Stimulated activated naive CD8-positive, alpha-beta T cell treated with anti-CD3 and anti-CD28 coated beads, Interleukin-15, Interleukin-2, amounts not matched to agents 100 U/mL and 50 U/mL, for 24 hours (primary cell): ENCODE results near the gene TMPRSS6.
"Not testable (repeated sequence)": the region's sequence is repeated elsewhere in the genome, so short reads cannot be mapped to it uniquely, and the experiment has no call there.

Experiments used
- ATAC-seq: fragments of 150-1000 bp; cut with Tn5 transposase; one replicate; pipeline ENCODE4 v1.10.0; 2021
- DNase-seq: peaks from one replicate; pipeline ENCODE4 v3.0.0; 2021

Gene TMPRSS6

DNA sequence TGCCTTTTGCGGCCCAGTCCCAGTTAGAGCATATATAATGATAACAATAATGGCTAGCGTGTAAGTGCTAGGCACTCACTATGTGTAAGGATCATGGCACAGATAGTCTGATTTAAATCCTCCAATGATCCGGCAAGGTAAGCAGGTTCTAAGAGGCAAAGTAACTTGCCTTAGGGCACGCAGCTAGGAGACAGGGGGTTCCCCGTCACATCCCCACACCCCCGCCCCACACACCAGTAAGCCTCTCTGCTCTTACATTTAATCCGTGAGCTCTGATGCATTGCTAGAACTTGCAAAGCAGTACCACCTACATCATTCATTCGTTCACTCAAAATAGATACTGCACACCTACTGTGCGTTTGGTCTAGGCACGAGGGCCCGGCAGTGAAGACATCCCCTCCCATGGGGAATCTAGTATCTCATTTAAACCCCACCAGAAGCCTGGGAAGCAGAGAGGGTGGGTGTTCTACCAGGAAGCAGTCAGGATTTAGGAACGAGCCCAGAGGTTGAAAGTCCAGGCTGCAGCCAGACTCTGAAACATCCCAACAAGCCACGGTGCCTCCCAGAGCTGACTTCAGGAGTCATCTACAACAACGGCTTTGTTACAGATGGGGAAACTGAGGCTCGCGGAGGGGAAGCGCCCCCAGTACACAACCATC lies 20.6 kb downstream of the TMPRSS6 start:
- ATAC-seq: no peak
- DNase-seq: no peak

DNA sequence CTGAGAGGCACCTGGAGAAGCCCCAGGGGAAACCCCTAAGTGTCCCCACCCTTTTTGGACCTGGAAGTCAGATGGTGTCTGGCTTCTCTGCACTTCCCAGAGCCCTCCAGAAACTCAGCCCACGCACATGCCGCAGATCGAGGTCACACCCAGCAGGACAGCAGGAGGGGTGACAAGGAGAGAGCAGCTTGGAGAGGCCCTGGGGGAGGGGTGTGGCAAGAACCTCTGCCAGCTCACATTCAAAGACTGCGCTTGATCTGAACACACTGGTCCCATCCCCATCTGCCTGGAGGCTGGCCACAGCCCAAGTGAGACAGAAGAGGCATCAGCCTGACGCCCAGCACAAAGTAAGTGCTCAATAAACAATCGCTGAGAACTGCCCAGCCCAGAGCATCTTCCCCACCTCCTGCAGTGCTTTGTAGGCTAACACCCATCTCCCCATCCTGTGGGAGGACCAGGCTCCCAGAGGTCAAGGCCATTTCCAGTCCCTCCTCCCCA lies 21.4 kb downstream of the TMPRSS6 start:
- ATAC-seq: peak; percentile 33
- peak; percentile 29 for DNase-seq

DNA sequence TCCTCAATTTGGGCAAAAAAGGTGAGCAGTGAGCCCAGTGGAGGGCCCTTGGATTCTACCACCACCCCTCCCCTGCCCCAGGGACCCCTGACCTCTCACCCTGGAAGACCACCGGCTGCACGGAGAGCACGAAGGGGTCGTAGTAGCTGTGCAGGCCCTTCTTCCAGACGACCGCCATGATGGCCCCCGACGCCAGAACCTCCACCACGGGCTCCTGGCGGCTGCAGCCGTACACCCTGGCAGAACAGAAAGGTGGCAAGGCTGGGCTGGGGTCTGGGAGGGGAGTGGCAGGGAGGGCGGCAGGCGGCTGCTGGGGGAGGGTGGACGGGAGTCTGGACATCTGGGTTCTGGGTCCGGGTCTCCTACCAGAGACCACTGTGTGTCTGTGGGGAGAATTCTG lies 23.3 kb downstream of the TMPRSS6 start:
- DNase-seq: no peak
- ATAC-seq: no peak

DNA sequence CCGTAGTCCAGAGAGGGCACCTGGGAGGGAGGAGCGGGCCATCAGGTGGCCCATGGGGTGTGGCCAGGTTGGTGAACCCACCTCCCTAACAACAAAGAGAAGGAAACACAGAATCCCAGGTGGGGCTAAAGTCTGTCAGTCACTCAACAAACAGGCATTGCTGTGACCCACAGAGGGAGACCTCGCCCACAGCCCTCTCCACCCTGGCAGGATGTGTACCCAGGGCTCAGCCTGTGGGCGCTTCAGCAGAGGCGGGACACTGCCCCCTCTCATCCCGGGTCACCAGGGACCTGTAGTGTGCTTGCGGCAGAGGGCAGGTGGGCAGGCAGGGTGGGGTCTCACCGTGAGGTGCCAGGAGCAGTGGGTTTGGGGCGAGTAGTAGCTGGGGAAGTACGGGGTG lies 25.1 kb downstream of the TMPRSS6 start:
- DNase-seq (no peak), ATAC-seq (no peak)

DNA sequence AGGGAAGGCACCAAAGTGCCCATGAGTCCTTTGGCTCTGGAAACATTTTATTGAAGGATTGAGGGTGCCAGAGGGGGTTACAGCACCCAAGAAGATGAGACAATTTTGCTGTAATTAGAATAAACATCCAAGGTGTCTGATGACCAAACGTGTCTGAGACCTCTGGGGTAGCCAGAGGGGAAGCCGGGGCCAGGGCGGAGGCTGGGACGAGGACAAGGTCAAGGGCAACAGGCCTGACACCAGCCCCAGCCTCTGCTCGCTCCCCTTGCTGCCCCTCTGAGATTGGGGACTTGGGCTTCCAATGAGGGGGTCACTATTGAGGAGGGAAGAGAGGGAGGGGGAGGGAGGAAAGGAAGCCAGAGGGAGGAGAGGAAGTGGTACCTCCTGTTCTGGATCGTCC lies 25.6 kb downstream of the TMPRSS6 start:
- ATAC-seq (no peak), DNase-seq (no peak)

DNA sequence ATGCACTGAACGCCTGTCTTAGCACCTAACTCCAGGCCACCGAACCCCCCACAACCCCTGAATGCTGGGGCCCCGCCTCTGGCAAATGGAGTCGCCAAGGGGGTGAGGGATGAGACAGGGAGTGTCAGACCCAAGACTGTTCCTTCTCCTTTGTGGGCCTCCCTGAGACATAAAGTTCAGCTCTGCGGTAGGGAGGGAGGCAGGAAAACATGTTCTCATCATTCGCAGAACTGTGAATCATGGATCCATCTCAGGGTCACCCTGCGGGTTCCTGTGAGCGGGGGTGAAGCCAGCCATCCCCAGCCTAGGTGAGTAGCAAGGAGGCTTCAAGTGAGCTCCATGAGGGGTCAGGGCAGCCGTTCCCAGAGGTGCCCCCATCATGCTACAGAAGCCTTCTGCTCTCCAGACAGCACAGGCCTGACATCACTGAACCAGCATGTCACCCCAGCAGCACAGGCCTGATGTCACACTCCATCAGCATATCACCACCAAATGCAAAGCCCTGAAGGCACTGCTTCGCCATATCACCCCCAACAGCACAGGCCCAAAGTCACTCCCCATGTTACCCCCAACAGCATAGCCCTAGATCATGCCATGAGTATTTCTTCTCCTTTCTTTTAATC lies 27.2 kb downstream of the TMPRSS6 start:
- peak; percentile 51 for ATAC-seq
- DNase-seq: peak; percentile 50

DNA sequence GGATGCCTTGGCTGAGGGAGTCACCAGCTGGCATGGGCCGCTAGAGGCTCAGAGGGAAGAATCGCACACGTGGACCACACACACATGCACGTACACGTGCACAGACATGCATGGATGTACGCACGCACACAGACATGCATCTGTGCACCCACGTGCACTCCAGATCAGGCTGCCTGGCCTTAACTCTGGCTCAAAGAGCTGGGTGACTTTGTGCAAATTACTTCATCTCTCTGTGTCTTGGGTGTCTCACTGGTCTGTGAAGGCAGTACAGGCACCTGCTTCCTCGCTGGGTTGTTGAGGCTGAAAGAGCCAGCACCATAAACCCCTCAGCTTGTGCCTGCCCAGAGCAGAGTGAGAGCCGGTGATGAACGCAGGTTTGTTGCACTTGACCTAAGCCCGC lies 28.7 kb downstream of the TMPRSS6 start:
- ATAC-seq (no peak), DNase-seq (no peak)

DNA sequence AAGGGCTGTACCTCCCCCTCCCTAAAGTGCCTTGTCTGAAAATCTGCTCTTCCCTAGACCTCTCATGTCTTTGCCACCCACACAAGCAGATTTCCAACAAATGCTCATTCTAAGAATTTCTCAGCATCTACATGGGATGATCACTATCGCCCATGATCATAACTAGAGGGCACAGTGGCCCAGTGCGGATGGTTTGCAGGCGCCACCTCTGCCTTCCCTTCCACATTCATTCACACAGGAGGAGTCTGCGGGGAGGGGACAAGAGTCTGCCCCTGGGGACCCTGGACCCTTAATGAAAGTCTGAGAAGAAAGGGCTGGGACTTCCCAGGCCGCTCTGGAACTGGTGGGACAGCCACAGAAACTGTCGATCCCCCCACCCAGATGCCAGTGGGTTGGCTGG lies 29.1 kb downstream of the TMPRSS6 start:
- no peak for DNase-seq
- peak; percentile 9 for ATAC-seq

DNA sequence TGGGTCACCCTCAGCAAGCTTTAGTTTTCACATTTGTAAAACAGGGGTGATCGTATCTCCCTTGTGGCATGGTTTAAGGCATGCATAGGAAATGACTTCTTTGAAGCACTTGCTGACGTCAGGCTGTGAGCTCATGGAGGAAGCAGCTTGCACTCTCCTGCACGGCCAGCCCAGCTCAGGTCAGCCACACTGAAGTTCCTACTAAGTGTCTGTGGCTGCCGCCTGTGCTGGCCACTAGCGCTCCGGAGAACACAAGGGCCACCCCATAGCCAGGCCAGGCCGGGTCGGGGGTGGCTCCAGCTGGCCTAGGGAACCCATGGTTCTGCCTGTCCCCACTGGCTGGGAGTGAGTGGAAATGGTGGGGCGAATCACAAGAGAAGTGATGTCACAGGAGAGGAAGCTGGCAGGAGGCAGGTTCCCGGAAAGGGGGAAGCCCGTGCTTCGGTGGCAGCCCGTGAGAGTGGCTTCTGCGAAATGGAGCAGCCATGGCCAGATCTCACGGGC lies 29.8 kb downstream of the TMPRSS6 start:
- peak; percentile 58 for ATAC-seq
- peak; percentile 80 for DNase-seq

DNA sequence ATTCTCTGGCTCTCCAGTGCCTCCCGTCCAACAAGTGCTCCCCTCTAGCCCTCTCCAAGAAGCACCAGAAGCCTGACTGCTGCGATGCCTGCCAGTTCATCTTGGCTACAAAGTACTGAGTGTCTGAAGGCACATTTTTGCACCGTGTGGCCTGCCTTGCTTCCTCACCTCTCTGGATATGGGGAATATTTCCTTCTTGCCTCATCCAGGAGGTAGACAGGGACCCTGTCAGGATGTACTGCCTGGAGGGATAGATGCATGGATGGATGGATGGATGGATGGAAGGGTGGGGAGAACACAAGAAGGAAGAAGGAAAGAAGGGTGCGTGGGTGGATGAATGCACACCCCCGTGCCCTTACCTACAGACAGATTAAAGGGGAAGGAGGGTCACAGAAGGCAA lies 30.4 kb downstream of the TMPRSS6 start:
- DNase-seq: no peak
- ATAC-seq: no peak

DNA sequence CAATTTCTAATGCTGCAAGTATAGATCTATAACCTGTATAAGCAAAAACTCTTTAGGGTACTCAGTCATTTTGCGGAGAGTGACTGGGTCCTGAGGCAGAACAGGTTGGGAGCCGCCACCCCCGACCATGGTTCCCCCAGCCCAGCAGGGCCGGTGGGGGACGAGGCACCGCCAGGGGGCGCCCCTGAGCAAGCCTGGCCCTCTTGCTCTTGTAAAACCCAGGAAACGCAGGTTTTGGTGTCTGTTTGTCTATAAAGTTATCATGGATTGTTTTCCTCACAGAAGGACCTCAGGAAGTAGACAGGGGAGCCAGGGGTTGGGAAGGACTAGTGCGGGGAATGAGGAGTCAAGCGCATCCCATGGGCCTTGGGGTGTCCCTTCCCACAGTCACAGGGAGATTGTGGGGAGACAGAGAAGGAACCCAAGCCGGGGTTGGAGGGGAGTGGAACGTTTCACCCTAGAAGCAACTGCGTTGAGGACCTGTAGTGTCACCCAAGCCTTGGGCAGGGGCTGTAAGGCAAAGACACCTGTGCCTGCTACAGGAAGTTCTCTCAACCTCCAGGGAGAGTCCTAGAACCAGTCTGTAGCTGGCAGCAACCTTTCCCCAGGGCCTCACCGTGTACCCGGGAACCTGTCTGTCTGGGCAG lies 31.6 kb downstream of the TMPRSS6 start:
- ATAC-seq: peak; percentile 36

DNA sequence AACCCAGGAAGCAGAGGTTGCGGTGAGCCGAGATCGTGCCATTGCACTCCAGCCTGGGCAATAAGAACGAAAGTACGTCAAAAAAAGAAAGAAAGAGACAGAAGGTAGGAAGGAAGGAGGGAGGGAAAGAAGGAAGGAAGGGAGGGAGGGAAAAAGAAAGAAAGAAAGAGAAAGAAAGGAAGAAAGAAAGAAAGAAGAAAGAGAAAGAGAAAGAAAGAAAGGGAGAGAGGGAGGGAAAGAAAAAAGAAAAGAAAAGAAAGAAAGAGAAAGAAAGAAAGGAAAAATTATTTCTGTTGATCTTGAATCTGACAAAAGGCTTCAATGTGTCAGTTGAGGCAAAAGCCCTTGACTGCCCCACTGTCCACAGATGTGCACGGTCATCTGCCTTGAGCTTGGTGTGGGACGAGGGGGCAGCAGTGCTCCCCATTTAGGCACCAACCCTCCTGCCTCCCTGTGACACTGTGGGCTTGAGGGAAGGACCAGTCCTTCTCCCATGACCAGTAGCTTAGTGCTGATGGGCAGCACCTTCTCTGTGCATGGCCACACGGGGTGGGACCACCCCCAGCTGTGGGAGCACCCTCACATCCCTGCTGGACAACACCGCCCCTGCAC lies 33.6 kb downstream of the TMPRSS6 start:
- ATAC-seq (no peak), DNase-seq (no peak)

More for the DNA sequence above, 31.6 kb downstream of the TMPRSS6 start:
- peak; percentile 94 for DNase-seq

DNA sequence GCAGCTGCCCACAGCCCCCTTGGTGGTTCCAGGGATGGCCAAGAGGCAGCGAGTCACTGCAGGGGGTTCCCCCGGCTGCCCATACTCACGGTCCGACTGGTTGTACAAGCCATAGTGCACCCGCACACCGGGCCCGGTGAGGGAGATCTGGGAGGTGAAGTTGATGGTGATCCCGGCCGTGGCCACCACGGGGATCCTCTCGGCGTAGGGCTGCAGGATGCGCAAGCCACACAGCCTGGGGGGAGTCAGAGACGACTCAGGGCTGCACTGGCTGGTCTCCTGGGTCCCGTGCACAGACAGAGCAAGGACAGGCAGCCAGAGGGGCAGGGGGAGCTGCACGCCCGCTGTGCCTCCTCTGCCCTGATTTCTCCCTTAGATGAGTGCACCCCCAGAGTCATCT lies 34.5 kb downstream of the TMPRSS6 start:
- ATAC-seq (no peak), DNase-seq (no peak)

DNA sequence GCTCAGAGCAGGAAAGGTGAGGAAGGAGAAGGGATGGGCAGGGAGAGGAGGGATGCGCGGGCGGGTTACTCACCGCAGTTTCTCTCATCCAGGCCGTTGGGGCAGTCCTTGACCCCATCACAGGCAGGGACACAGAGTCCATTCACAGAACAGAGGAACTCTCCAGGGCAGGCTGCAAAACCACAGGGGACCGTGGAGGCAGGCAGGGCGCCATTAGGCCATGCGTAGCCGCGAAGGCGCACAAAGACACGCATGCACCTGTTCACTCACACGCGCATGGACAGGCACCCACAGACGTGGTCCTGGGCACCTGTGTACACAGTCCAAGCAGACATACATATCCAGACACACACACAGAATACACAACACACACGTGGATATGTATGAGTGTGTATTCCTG lies 35.0 kb downstream of the TMPRSS6 start:
- ATAC-seq: no peak

DNA sequence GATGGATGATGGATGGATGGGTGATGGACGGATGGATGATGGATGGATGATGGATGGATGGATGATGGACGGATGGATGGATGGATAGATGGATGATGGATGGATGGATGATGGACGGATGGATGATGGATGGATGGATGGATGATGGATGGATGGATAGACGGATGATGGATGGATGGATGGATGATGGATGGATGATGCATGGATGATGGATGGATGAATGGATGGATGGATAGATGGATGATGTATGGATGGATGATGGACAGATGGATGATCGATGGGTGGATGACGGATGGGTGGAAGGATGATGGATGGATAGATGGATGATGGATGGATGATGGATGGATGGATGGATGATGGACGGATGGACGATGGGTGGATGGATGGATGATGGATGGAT lies 36.8 kb downstream of the TMPRSS6 start:
- ATAC-seq: no peak
- DNase-seq: no peak

More for the DNA sequence above, 35.0 kb downstream of the TMPRSS6 start:
- no peak for DNase-seq

DNA sequence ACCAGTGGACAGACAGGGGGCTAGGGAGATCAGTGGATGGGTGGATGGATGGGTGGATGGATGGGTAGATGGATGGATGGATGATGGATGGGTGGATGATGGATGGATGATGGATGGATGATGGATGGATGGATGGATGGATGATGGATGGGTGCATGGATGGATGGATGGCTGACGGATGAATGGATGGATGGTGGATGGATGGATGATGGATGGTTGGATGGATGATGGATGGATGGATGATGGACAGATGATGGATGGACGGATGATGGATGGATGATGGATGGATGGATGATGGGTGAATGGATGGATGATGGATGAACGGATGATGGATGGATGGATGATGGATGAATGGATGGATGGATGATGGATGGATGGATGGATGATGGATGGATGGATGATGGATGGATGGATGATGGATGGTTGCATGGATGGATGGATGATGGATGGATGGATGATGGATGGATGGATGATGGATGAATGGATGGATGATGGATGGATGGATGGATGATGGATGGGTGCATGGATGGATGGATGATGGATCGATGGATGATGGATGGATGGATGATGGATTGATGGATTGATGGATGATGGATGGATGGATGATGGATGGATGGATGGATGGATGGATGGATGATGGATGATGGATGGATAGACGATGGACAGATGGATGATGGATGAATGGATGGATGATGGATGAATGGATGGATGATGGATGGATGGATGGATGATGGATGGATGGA lies 37.5 kb downstream of the TMPRSS6 start:
- not testable (repeated sequence) for DNase-seq, ATAC-seq

DNA sequence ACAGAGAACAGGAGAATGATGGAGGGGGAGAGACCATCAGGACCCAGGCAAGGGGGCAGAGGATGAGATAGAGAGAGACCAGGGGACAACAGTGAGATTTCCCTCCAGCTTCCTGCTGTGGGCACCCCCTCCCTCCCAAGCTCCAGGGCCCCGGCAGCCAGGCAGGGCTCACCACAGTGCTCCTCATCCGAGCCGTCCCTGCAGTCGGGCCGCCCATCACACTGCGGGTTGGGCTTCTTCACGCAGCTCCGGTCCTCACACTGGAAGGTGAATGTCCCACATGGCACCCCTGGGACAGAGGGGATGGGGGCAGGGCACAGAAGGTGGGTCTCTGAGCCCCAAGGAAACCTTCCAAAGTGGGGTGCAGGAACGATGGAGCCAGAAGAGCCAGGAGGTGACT lies 38.8 kb downstream of the TMPRSS6 start:
- ATAC-seq: no peak

DNA sequence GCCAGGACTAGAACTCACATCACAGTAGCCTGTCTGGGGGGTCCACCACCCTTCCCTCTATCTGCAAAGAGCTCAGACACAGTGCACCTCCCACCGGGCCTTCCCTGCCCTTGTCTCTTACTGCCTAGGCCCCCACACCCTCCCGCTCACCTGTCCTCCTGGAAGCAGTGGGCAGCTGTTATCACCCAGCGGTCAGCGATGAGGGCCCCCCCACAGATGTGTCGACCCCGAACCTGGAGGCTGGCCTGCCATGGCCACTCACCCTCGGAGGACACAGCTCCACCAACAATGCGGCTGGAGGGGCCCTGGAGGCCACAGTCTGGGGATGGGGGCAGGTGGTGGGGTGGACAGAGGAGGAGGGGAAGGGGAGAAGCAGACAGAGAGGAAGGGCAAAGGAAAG lies 39.2 kb downstream of the TMPRSS6 start:
- ATAC-seq (no peak), DNase-seq (no peak)

More for the DNA sequence above, 38.8 kb downstream of the TMPRSS6 start:
- DNase-seq: no peak

DNA sequence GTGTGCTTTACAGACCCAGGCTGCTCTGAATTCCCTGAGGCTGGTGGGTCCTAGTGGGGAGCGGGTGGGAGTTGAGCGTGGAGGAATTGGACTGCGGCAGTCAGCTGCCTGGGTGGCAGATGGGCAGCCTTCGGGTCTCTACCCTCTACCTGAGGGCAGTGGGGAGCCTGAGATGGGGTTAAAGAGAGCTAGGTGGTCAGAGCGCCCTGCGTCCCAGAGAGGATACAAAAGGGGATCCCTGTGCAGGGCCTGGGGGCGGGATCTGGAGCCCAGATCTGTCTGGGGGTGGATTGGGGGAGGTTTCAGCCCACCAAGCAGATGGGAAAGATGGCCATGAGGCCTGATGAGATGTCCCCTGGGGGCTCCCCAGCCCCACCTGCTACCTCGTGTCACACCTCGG lies 39.8 kb downstream of the TMPRSS6 start:
- ATAC-seq (no peak), DNase-seq (no peak)

DNA sequence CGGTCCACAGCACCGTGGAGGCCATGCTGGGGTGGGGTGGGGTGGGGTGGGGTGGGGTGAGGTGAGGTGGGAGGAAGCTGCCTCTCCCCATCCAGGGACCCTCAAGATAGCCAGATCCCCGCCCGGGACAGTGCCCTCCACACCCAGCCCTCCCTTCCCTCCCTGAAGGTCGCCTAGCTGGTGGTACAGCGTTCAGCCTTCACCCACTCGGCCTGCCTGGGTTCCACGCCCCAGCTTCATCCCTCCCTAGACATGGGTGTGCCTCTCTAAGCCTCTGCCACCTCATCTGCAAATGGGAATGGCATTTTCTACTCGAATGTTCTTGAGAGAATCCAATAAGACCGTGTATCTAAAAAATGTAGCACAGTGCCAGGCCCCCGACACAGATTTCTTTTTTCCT lies 40.2 kb downstream of the TMPRSS6 start:
- ATAC-seq (no peak), DNase-seq (no peak)

DNA sequence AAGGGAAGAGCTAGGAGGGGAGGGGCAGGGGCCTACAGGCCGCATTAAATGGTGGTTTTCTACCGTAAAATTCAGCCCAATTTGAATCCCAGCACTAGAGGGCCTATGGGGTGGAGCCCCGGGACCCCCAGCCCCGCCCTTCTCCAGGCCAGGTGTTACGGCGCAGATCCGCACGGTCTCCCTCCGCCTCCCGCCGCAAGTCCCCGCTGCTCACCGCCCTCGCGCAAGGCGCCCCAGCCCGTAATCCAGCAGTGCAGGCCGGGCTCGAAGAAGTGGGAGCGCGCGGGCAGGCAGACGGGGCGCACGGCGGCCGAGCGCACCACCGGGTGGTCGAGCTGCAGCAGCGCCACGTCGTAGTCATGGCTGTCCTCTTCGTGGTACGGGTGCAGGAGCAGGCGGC lies 40.7 kb downstream of the TMPRSS6 start:
- peak; percentile 20 for ATAC-seq
- no peak for DNase-seq

DNA sequence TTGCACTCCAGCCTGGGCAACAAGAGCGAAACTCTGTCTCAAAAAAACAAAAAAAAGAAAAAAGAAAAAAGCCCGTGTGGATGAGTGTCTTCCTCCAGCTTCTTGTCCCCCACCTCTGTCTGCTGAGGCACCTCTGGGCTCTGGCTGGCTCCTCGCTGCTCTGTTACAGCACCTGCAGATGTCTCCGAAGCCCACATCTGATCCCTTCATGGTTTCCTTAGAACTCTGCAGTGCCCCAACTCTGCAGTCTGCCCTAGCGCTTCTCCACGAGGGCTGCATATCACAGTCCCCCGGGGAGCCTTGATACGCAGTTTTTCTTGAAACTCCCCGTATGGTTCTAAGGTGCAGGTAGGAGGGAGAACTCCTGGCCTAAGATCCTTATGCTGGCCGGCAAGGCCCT lies 42.1 kb downstream of the TMPRSS6 start:
- DNase-seq (no peak), ATAC-seq (no peak)
